ENCODE measurements around the gene THOC5.
A peak's percentile ranks its signal among the peaks of the same experiment; 100 is the strongest.
"Not testable (repeated sequence)": the region's sequence is repeated elsewhere in the genome, so short reads cannot be mapped to it uniquely, and the experiment has no call there.

Gene THOC5

DNA sequence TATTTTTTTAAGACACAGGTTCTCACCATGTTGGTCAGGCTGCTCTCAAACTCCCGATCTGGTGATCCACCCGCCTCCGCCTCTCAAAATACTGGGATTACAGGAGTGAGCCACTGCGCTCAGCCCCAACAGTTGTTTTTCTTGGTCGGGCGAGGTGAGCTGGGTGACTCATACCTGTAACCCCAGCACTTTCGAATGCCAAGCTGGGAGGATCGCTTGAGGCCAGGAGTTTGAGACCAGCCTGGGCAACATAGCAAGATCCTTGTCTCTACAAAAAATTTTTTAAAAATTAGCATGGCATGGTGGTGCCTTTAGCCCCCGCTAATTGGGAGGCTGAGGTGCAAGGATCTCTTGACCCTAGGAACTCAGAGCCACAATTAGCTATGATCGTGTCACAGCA is 42.9 kb upstream of the THOC5 start:
- Histone ChIP-seq H3K27ac (ENCODE audit: low read depth, low read length) (no peak overlapping the region), H3K9me3 (ENCODE audit: control insufficient read depth, insufficient read depth, low read length) (peaks cover 5% of the 10 kb centered on the region), H3K27me3 (ENCODE audit: control insufficient read depth, low read length) (no peaks in the 10 kb centered on the region), H3K4me3 (ENCODE audit: low read length) (peak overlapping the region; percentile 64; the same call in 1 of the 2 replicates), H3K79me2 (ENCODE audit: control insufficient read depth, low read length) (no peaks in the 10 kb centered on the region), H3F3A (ENCODE audit: control insufficient read depth, insufficient read depth) (no peaks in the 10 kb centered on the region), H3K4me1 (ENCODE audit: control insufficient read depth, low read length) (peaks cover 5% of the 10 kb centered on the region), H3K36me3 (ENCODE audit: control insufficient read depth, low read length) (no peaks in the 10 kb centered on the region), H4K20me1 (ENCODE audit: control insufficient read depth, insufficient read depth, low read depth, low read length) (no peaks in the 10 kb centered on the region), H3K4me2 (ENCODE audit: low read length) (peak overlapping the region; percentile 43), H3K9me2 (replicated peaks; ENCODE audit: control insufficient read depth, low read length) (no peaks in the 10 kb centered on the region)
- no peak for TF ChIP-seq EZH2phosphoT487 (IDR thresholded peaks at IDR 0.05; ENCODE audit: borderline replicate concordance, low read length)
- TF ChIP-seq, protein P1, sequence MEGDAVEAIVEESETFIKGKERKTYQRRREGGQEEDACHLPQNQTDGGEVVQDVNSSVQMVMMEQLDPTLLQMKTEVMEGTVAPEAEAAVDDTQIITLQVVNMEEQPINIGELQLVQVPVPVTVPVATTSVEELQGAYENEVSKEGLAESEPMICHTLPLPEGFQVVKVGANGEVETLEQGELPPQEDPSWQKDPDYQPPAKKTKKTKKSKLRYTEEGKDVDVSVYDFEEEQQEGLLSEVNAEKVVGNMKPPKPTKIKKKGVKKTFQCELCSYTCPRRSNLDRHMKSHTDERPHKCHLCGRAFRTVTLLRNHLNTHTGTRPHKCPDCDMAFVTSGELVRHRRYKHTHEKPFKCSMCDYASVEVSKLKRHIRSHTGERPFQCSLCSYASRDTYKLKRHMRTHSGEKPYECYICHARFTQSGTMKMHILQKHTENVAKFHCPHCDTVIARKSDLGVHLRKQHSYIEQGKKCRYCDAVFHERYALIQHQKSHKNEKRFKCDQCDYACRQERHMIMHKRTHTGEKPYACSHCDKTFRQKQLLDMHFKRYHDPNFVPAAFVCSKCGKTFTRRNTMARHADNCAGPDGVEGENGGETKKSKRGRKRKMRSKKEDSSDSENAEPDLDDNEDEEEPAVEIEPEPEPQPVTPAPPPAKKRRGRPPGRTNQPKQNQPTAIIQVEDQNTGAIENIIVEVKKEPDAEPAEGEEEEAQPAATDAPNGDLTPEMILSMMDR (IDR thresholded peaks at IDR 0.05; ENCODE audit: low read depth, low read length, poor library complexity, severe bottlenecking): no peak

DNA sequence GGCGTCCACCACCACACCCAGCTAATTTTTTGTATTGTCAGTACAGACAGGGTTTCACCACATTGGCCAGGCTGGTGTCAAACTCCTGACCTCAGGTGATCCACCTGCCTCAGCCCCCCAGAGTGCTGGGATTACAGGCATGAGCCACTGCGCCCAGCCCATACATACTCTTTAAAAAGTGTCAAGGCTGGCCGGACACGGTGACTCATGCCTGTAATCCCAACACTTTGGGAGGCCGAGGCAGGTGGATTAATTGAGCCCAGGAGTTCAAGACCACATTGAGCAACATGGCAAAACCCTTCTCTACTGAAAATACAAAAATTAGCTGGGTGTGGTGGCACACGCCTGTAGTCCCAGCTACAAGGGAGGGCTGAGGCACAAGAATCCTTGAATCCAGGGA is 40.9 kb upstream of the THOC5 start:
- H3K79me2 ChIP-seq (ENCODE audit: control insufficient read depth, low read length); H3K27ac ChIP-seq (ENCODE audit: low read depth, low read length); H3K4me1 ChIP-seq (ENCODE audit: control insufficient read depth, low read length); H3K4me3 ChIP-seq (ENCODE audit: low read length); H3K36me3 ChIP-seq (ENCODE audit: control insufficient read depth, low read length); H3F3A ChIP-seq (ENCODE audit: control insufficient read depth, insufficient read depth); H3K9me2 ChIP-seq (replicated peaks; ENCODE audit: control insufficient read depth, low read length); H3K4me2 ChIP-seq (ENCODE audit: low read length); H4K20me1 ChIP-seq (ENCODE audit: control insufficient read depth, insufficient read depth, low read depth, low read length); H3K9me3 ChIP-seq (ENCODE audit: control insufficient read depth, insufficient read depth, low read length); H3K27me3 ChIP-seq (ENCODE audit: control insufficient read depth, low read length): not testable (repeated sequence)

DNA sequence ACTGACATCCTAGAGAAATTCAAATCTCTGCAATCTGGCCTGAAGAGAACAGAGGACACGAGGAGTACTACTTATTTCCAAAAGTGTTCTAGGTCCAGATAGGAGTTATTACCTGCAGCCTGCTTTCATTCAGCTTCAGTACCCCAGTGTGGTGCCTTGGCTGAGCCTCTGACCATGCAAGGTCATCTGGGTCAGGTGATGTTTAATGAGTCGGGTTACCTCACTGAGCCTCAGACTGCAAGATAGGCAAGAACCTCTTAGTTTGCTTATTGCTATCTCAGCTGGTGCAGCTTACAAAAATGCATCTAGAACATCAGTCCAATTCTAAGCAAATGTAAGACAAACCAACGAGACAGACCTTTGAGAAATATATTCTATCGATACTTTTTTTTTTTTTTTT is 40.4 kb upstream of the THOC5 start:
- Histone ChIP-seq H4K20me1 (ENCODE audit: control insufficient read depth, insufficient read depth, low read depth, low read length) (no peaks in the 10 kb centered on the region), H3K9me3 (ENCODE audit: control insufficient read depth, insufficient read depth, low read length) (peaks cover 5% of the 10 kb centered on the region), H3K36me3 (ENCODE audit: control insufficient read depth, low read length) (no peaks in the 10 kb centered on the region), H3K4me3 (ENCODE audit: low read length) (no peak overlapping the region), H3K4me2 (ENCODE audit: low read length) (no peak overlapping the region), H3K27ac (ENCODE audit: low read depth, low read length) (no peak overlapping the region), H3K9me2 (replicated peaks; ENCODE audit: control insufficient read depth, low read length) (no peaks in the 10 kb centered on the region), H3K79me2 (ENCODE audit: control insufficient read depth, low read length) (no peaks in the 10 kb centered on the region), H3K4me1 (ENCODE audit: control insufficient read depth, low read length) (peaks cover 5% of the 10 kb centered on the region), H3F3A (ENCODE audit: control insufficient read depth, insufficient read depth) (no peaks in the 10 kb centered on the region), H3K27me3 (ENCODE audit: control insufficient read depth, low read length) (no peaks in the 10 kb centered on the region)
- TF ChIP-seq, protein P1 (IDR thresholded peaks at IDR 0.05; ENCODE audit: low read depth, low read length, poor library complexity, severe bottlenecking): no peak
- no peak for TF ChIP-seq EZH2phosphoT487 (IDR thresholded peaks at IDR 0.05; ENCODE audit: borderline replicate concordance, low read length)

DNA sequence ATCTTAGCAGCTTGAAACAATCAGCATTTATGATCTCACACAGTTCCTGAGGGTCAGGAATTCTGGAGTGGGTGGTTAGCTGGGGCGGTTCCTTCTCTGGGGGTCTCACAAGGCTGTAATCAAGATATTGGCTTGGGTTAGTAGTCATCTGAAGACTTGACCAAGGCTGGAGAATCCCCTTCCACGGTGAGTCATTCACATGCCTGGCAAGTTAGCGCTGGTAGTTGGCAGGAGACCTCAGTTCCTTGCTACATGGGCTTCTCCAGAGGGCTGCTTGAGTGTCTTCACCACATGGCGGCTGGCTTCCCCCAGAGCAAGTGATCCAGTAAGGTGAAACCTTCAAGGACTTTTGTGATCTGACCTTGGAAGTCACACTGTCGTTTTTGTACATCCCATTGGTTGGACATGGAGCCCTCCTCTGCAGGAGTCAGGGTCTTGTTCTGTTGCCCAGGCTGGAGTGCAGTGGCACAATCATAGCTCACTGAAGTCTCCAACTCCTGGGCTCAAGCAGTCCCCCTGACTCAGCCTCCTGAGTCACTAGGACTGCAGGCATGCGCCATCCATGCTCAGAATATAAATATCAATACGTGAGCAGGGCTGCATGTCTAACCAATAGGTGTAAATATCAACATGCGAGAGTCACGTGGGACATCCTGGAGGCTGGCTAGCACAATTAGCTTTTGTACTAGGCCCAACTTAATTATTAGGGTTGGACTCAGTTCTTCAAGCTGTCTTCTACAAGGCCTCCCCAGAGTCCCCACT is 34.6 kb upstream of the THOC5 start:
- Histone ChIP-seq H3K9me3 (ENCODE audit: control insufficient read depth, insufficient read depth, low read length) (no peaks in the 10 kb centered on the region), H3K27ac (ENCODE audit: low read depth, low read length) (no peak overlapping the region), H3F3A (ENCODE audit: control insufficient read depth, insufficient read depth) (no peaks in the 10 kb centered on the region), H4K20me1 (ENCODE audit: control insufficient read depth, insufficient read depth, low read depth, low read length) (no peaks in the 10 kb centered on the region), H3K4me3 (ENCODE audit: low read length) (no peak overlapping the region), H3K9me2 (replicated peaks; ENCODE audit: control insufficient read depth, low read length) (no peaks in the 10 kb centered on the region), H3K79me2 (ENCODE audit: control insufficient read depth, low read length) (no peaks in the 10 kb centered on the region), H3K27me3 (ENCODE audit: control insufficient read depth, low read length) (no peaks in the 10 kb centered on the region), H3K4me2 (ENCODE audit: low read length) (no peak overlapping the region), H3K36me3 (ENCODE audit: control insufficient read depth, low read length) (no peaks in the 10 kb centered on the region), H3K4me1 (ENCODE audit: control insufficient read depth, low read length) (no peaks in the 10 kb centered on the region)
- no peak for TF ChIP-seq EZH2phosphoT487 (IDR thresholded peaks at IDR 0.05; ENCODE audit: borderline replicate concordance, low read length)
- TF ChIP-seq, protein P1 (IDR thresholded peaks at IDR 0.05; ENCODE audit: low read depth, low read length, poor library complexity, severe bottlenecking): no peak

DNA sequence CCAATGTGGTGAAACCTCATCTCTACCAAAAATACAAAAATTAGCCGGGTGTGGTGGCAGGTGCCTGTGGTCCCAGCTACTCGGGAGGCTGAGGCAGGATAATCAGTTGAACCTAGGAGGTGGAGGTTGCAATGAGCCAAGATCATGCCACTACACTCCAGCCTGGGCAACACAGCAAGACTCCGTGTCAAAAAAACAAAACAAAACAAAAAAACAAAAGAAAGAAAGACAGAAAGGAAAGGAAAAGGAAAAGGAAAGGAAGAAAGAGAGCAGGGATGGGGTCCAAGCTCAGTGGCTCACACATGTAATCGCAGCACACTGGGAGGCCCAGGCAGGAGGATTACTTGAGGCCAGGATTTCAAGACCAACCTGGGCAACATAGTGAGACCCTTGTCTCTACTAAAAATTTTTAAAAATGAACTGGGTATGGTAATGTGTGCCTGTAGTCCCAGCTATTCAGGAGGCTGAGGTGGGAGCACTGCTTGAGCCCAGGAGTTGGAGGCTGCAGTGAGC is 32.7 kb upstream of the THOC5 start:
- H4K20me1 ChIP-seq (ENCODE audit: control insufficient read depth, insufficient read depth, low read depth, low read length); H3K36me3 ChIP-seq (ENCODE audit: control insufficient read depth, low read length); H3K4me2 ChIP-seq (ENCODE audit: low read length); H3K4me1 ChIP-seq (ENCODE audit: control insufficient read depth, low read length); H3K27me3 ChIP-seq (ENCODE audit: control insufficient read depth, low read length); H3K4me3 ChIP-seq (ENCODE audit: low read length); H3K9me3 ChIP-seq (ENCODE audit: control insufficient read depth, insufficient read depth, low read length); H3K79me2 ChIP-seq (ENCODE audit: control insufficient read depth, low read length); H3F3A ChIP-seq (ENCODE audit: control insufficient read depth, insufficient read depth); H3K9me2 ChIP-seq (replicated peaks; ENCODE audit: control insufficient read depth, low read length); H3K27ac ChIP-seq (ENCODE audit: low read depth, low read length): not testable (repeated sequence)
